AG09319 (cell line): ENCODE measurements around the gene CPZ.
"Not testable (repeated sequence)": the region's sequence is repeated elsewhere in the genome, so short reads cannot be mapped to it uniquely, and the experiment has no call there.

Experiments used
- DNase-seq: peaks from one replicate; pipeline ENCODE4 v3.0.0-alpha.2; 2010; ENCODE audit warnings: low read depth; ENCODE audit errors: extremely low read depth
- CTCF ChIP-seq: IDR thresholded peaks from 2 replicates; pipeline ENCODE4 v1.5.1; 2011; ENCODE audit warnings: low read depth, mild to moderate bottlenecking, inconsistent platforms, low read length, moderate library complexity

Gene CPZ

GRCh38 chr4:8568068-8568668, 24.4 kb upstream of the CPZ start:
- no peak for DNase-seq
- TF ChIP-seq CTCF = no peak

GRCh38 chr4:8570201-8570600, 22.4 kb upstream of the CPZ start:
- DNase-seq = no peak

GRCh38 chr4:8571702-8572685, 20.6 kb upstream of the CPZ start:
- no peak for TF ChIP-seq CTCF
- no peak for DNase-seq

More at GRCh38 chr4:8570201-8570600, 22.4 kb upstream of the CPZ start:
- no peak for TF ChIP-seq CTCF

GRCh38 chr4:8573266-8573665, 19.3 kb upstream of the CPZ start:
- no peak for TF ChIP-seq CTCF
- no peak for DNase-seq

- no peak for TF ChIP-seq CTCF
- DNase-seq = no peak
Measured at GRCh38 chr4:8574796-8575370, 17.7 kb upstream of the CPZ start.

GRCh38 chr4:8575457-8575856, 17.1 kb upstream of the CPZ start:
- DNase-seq = no peak
- TF ChIP-seq CTCF = no peak

- DNase-seq = not testable (repeated sequence)
Measured at GRCh38 chr4:8576591-8576990, 16.0 kb upstream of the CPZ start.
